Neural cell (in vitro differentiated cells): ENCODE results near the gene FNBP1. TPM values are rescaled to one million over a fixed set of nuclear protein-coding genes. Genes with fewer than 3 reads are reported as not detected.
"Not testable (repeated sequence)": the region's sequence is repeated elsewhere in the genome, so short reads cannot be mapped to it uniquely, and the experiment has no call there.

Source experiments
- H2AFZ ChIP-seq: fragments of 200-600, 300-800 bp; sonication (generic), shearing (Covaris generic); 2 replicates; pipeline ENCODE4 v1.6.0; 2014; ENCODE audit warnings: low read depth, mild to moderate bottlenecking, antibody characterized with exemption, low read length, moderate library complexity
- H3F3A ChIP-seq: fragments of 200-600 bp; shearing (Covaris generic); 2 replicates; pipeline ENCODE4 v1.6.1; 2016; ENCODE audit warnings: mild to moderate bottlenecking, moderate library complexity, mixed read lengths, antibody characterized with exemption, low read length; ENCODE audit not compliant: insufficient read depth, poor library complexity, severe bottlenecking
- H3K27ac ChIP-seq: fragments of 200-600, 300-800 bp; sonication (generic), shearing (Covaris generic); 2 replicates; pipeline ENCODE4 v1.5.1; 2014; ENCODE audit warnings: mild to moderate bottlenecking, low read length, moderate library complexity
- H3K27me3 ChIP-seq: fragments of 300-800, 200-600 bp; sonication (generic), shearing (Covaris generic); 2 replicates; pipeline ENCODE4 v1.6.0; 2014; ENCODE audit warnings: mild to moderate bottlenecking, low read depth, low read length, moderate library complexity; ENCODE audit not compliant: insufficient read depth
- H3K36me3 ChIP-seq: fragments of 300-800, 200-600 bp; sonication (generic), shearing (Covaris generic); 2 replicates; pipeline ENCODE4 v1.5.1; 2014; ENCODE audit warnings: mild to moderate bottlenecking, antibody characterized with exemption, low read length, moderate library complexity; ENCODE audit not compliant: insufficient read depth
- H3K4me2 ChIP-seq: fragments of 300-800, 200-600 bp; sonication (generic), shearing (Covaris generic); 2 replicates; pipeline ENCODE4 v1.6.0; 2014; ENCODE audit warnings: mild to moderate bottlenecking, low read length
- H3K4me3 ChIP-seq: fragments of 300-800, 200-600 bp; sonication (generic), shearing (Covaris generic); 2 replicates; pipeline ENCODE4 v1.5.1; 2014; ENCODE audit warnings: mild to moderate bottlenecking, low read length, moderate library complexity
- H3K79me2 ChIP-seq: fragments of 200-600 bp; shearing (Covaris generic); replicated peaks from 2 replicates; pipeline ENCODE4 v1.6.0; 2014; ENCODE audit warnings: mild to moderate bottlenecking, low read length, moderate library complexity; ENCODE audit not compliant: insufficient read depth
- H3K9ac ChIP-seq: fragments of 300-800, 200-600 bp; sonication (generic), shearing (Covaris generic); 2 replicates; pipeline ENCODE4 v1.6.1; 2016; ENCODE audit warnings: mild to moderate bottlenecking, low read length, mixed read lengths
- H3K9me2 ChIP-seq: fragments of 200-600 bp; shearing (Covaris generic); 2 replicates; pipeline ENCODE4 v1.6.1; 2016; ENCODE audit warnings: mild to moderate bottlenecking, low read length, mixed read lengths; ENCODE audit not compliant: insufficient read depth
- H3K9me3 ChIP-seq: fragments of 200-600, 300-800 bp; sonication (generic), shearing (Covaris generic); 2 replicates; pipeline ENCODE4 v1.6.1; 2016; ENCODE audit warnings: mild to moderate bottlenecking, mixed run types, low read length, moderate library complexity, mixed read lengths
- H4K20me1 ChIP-seq: fragments of 200-600 bp; shearing (Covaris generic); 2 replicates; pipeline ENCODE4 v1.6.1; 2016; ENCODE audit warnings: mild to moderate bottlenecking, mixed run types; ENCODE audit not compliant: insufficient read depth
- CTCF ChIP-seq: fragments of 450-650 bp; IDR thresholded peaks from 2 replicates; pipeline ENCODE4 v1.5.1; 2014; ENCODE audit warnings: antibody characterized with exemption, mild to moderate bottlenecking, moderate library complexity; ENCODE audit not compliant: poor library complexity, severe bottlenecking
- EP300 ChIP-seq: fragments of 450-650 bp; conservative IDR thresholded peaks from 2 replicates; pipeline ENCODE4 v1.6.1; 2014; ENCODE audit warnings: antibody characterized with exemption, mild to moderate bottlenecking, moderate library complexity; ENCODE audit not compliant: poor library complexity, severe bottlenecking
- EZH2 ChIP-seq: fragments of 200-600, 300-800 bp; shearing (Covaris generic), sonication (generic); IDR thresholded peaks from 2 replicates; pipeline ENCODE4 v1.6.1; 2014; ENCODE audit warnings: antibody characterized with exemption, low read length, borderline replicate concordance, mild to moderate bottlenecking; ENCODE audit not compliant: insufficient read depth, poor library complexity, severe bottlenecking
- MXI1 ChIP-seq: fragments of 450-650 bp; conservative IDR thresholded peaks from 2 replicates; pipeline ENCODE4 v1.6.1; 2014; ENCODE audit warnings: antibody characterized with exemption, mild to moderate bottlenecking; ENCODE audit not compliant: poor library complexity, severe bottlenecking
- POLR2AphosphoS5 ChIP-seq: IDR thresholded peaks from 2 replicates; pipeline ENCODE4 v1.6.1; 2012
- RAD21 ChIP-seq: fragments of 450-650 bp; conservative IDR thresholded peaks from 2 replicates; pipeline ENCODE4 v1.6.1; 2014; ENCODE audit warnings: antibody characterized with exemption, mild to moderate bottlenecking, moderate library complexity
- REST ChIP-seq: IDR thresholded peaks from 2 replicates; pipeline ENCODE4 v1.6.1; 2012; ENCODE audit warnings: borderline replicate concordance
- SMC3 ChIP-seq: fragments of 450-650 bp; conservative IDR thresholded peaks from 2 replicates; pipeline ENCODE4 v1.6.1; 2014; ENCODE audit warnings: antibody characterized with exemption, mild to moderate bottlenecking, moderate library complexity; ENCODE audit not compliant: poor library complexity
- TAF1 ChIP-seq: IDR thresholded peaks from 2 replicates; pipeline ENCODE4 v1.6.1; 2012; ENCODE audit warnings: low read depth
- polyA plus RNA-seq: library from polyadenylated mRNA; depleted of rRNA; stranded (reverse); fragments of >200 nt; gene quantifications from 2 replicates; pipeline ENCODE4 v1.2.3, GENCODE V29; 2014

Gene FNBP1
- polyA plus RNA-seq, 1 donor from 2014 or later = 16.6 TPM

DNA sequence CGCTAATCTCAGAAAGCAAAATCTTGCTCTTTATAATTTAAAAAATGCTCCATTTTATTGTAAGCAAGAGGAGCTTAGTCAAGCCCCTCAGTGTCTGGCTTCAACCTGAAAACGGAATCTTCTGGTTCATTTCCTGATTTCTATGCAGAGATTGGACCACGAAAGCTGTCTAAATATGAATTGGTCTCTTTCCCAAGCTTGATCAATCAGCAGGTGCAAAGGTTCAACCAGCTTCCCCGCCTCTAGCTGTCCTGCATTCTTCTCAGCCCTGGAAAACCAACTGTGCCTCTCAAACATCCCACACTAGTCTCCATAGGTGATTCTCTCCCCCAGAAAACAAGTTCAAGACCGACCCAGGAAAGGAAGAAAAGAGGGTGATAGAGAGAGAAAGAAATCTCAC is 34.5 kb downstream of the FNBP1 start:
- no peak overlapping the region for H3K27ac ChIP-seq

GRCh38 chr9:130006952-130007351 is 36.0 kb downstream of the FNBP1 start:
- H3K9me2 ChIP-seq, H3F3A ChIP-seq, H3K36me3 ChIP-seq, H3K4me3 ChIP-seq, H3K79me2 ChIP-seq, H3K27ac ChIP-seq, H3K4me2 ChIP-seq, H3K27me3 ChIP-seq, H3K9me3 ChIP-seq, H4K20me1 ChIP-seq, H3K9ac ChIP-seq, H2AFZ ChIP-seq: not testable (repeated sequence)

More for the DNA sequence above, 34.5 kb downstream of the FNBP1 start:
- no peaks in the 10 kb centered on the region for H3K27me3 ChIP-seq
- no peak overlapping the region for H3K4me2 ChIP-seq
- H3K9ac ChIP-seq = no peak overlapping the region
- no peaks in the 10 kb centered on the region for H3K36me3 ChIP-seq
- no peaks in the 10 kb centered on the region for H4K20me1 ChIP-seq
- TF ChIP-seq MXI1 (no peak), POLR2AphosphoS5 (no peak), SMC3 (no peak), EZH2 (no peak), TAF1 (no peak), RAD21 (no peak), EP300 (no peak), CTCF (no peak), REST (no peak)
- no peaks in the 10 kb centered on the region for H3F3A ChIP-seq
- no peaks in the 10 kb centered on the region for H3K9me2 ChIP-seq
- no peak overlapping the region for H2AFZ ChIP-seq
- H3K4me3 ChIP-seq = no peak overlapping the region
- no peaks in the 10 kb centered on the region for H3K9me3 ChIP-seq
- peaks cover 4% of the 10 kb centered on the region for H3K79me2 ChIP-seq

DNA sequence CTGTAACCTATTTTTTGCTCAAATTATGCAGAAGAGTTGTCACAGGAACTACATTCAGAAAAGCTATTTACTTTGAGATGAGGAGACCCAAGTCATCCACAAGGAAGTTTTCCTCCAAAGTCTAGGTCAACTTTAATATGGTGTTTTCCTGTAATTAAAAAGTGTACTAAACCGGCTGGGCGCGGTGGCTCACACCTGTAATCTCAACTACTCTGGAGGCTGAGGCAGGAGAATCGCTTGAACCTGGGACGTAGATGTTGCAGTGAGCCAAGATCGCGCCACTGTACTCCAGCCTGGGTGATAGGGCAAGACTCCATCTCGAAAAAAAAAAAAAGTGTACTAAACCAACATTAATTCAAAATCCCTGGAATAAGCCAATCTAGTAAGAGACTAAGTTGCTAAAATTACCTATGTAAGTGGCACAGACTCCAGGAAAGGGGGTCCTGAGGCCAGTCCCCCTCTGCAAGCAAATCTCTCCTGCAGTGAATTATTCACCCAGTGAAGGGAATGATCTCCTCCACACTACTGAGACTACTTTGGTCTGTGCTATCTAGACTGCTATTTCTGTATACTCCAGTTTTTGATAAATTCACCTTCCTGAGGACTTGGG is 38.9 kb downstream of the FNBP1 start:
- no peak overlapping the region for H3K9ac ChIP-seq
- no peak overlapping the region for H3K27ac ChIP-seq
- H4K20me1 ChIP-seq = no peaks in the 10 kb centered on the region
- no peak overlapping the region for H3K4me3 ChIP-seq
- no peak for TF ChIP-seq REST
- no peaks in the 10 kb centered on the region for H3K9me3 ChIP-seq
- peaks cover 3% of the 10 kb centered on the region for H3K79me2 ChIP-seq
- no peaks in the 10 kb centered on the region for H3K27me3 ChIP-seq
- no peak overlapping the region for H2AFZ ChIP-seq
- H3K4me2 ChIP-seq = no peak overlapping the region
- no peaks in the 10 kb centered on the region for H3F3A ChIP-seq
- H3K36me3 ChIP-seq = no peaks in the 10 kb centered on the region
- H3K9me2 ChIP-seq = no peaks in the 10 kb centered on the region
